GM20431 (cell line): ENCODE measurements around the gene TRAF2.

ENCODE experiments used
- in situ Hi-C: fragments of 300-500 bp; cut with MseI, MboI; formaldehyde crosslinking; loops from one replicate; pipeline ENCODE4 v1.15.0; 2020; ENCODE audit warnings: low sequenced_read_pairs; ENCODE audit not compliant: unreplicated experiment

Gene TRAF2

GRCh38 chr9:136907011-136907914 is 20.9 kb downstream of the TRAF2 start:
- in situ Hi-C loops: no loop called here

- in situ Hi-C loops: no loop called here
Measured at GRCh38 chr9:136910197-136910900, 24.0 kb downstream of the TRAF2 start.

GRCh38 chr9:136910901-136911245 is 24.6 kb downstream of the TRAF2 start:
- in situ Hi-C loops: no loop called here

- in situ Hi-C loops: no loop called here
Measured at GRCh38 chr9:136913701-136914438, 27.6 kb downstream of the TRAF2 start.

- in situ Hi-C loops: no loop called here
Measured at GRCh38 chr9:136915632-136916329, 29.5 kb downstream of the TRAF2 start.

- in situ Hi-C loops: no loop called here
Measured at GRCh38 chr9:136916330-136917184, 30.2 kb downstream of the TRAF2 start.

- in situ Hi-C loops: no loop called here
Measured at GRCh38 chr9:136917902-136918301, 31.6 kb downstream of the TRAF2 start.

- in situ Hi-C loops: no loop called here
Measured at GRCh38 chr9:136920069-136920468, 33.8 kb downstream of the TRAF2 start.

- in situ Hi-C loops: no loop called here
Measured at GRCh38 chr9:136920734-136921231, 34.5 kb downstream of the TRAF2 start.

GRCh38 chr9:136921307-136921706 is 35.0 kb downstream of the TRAF2 start:
- in situ Hi-C loops: no loop called here

GRCh38 chr9:136921718-136922117 is 35.4 kb downstream of the TRAF2 start:
- in situ Hi-C loops: no loop called here

GRCh38 chr9:136922540-136922939 is 36.2 kb downstream of the TRAF2 start:
- in situ Hi-C loops: no loop called here

- in situ Hi-C loops: no loop called here
Measured at GRCh38 chr9:136923881-136924280, 37.6 kb downstream of the TRAF2 start.

GRCh38 chr9:136925414-136926153 is 39.3 kb downstream of the TRAF2 start:
- in situ Hi-C loops: no loop called here

- in situ Hi-C loops: no loop called here
Measured at GRCh38 chr9:136926154-136926704, 39.9 kb downstream of the TRAF2 start.

GRCh38 chr9:136926749-136927148 is 40.4 kb downstream of the TRAF2 start:
- in situ Hi-C loops: no loop called here

GRCh38 chr9:136927343-136928271 is 41.3 kb downstream of the TRAF2 start:
- in situ Hi-C loops: no loop called here
